Renal pelvis (tissue), 4 donors: Measurements from ENCODE around the gene ISCU. TPM values are rescaled to one million over a fixed set of nuclear protein-coding genes. Genes with fewer than 3 reads are reported as not detected.
A peak's percentile ranks its signal among the peaks of the same experiment; 100 is the strongest.
"Not testable (repeated sequence)": the region's sequence is repeated elsewhere in the genome, so short reads cannot be mapped to it uniquely, and the experiment has no call there.

Experiments used
- DNase-seq: peaks from one replicate; pipeline ENCODE4 v3.0.0-alpha.2; 2013
- polyA plus RNA-seq, 3 donors: library from polyadenylated mRNA; unstranded; fragments of 120-200 nt; gene quantifications; one replicate each; pipeline ENCODE4 v1.2.1, GENCODE V29; 2013; ENCODE audit not compliant: insufficient read length in 3 of 3

ISCU gene
- polyA plus RNA-seq, 3 donors = 99.2 to 112 (median 109) TPM

DNA sequence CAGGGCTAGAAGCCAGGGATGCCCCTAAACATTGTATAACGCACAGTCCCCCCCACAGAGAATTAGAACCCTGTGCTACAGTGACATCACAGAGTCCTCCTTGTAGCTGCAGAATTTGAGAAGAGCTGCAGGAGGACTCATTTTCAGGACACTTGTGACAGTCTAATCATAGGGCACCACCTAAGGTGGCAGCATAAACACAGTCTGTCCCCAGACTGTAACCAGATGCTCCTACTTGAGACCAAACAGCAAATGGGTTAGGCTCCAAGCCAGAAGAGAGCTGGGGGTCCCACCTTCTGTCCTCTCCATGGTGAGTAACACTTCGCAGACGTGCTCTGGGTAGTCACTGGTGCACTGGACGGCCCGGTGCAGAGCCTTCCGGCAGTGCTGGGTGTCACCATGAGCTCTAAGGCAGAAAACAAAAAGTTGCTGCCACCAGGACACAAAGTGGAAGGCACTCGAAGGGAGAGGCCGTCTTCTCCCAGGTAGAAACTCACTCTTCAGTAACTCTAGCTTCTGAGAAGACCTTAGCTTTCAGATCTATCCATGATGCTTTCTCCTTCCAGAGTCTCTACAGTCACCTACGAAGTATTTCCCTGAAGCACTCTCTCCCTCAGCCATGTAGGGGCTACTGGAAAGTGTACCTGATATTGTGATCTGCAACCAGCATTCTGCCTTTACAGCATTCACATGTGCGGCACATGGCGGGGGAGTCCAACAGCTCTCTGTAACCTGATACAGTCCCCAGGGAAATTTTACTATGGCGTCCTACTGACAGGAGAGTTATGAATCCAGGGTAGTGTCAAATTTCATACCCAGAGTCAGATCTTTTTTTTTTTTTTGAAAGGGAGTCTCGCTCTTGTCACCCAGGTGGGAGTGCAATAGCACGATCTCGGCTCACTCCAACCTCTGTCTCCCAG, 30.2 kb upstream of the ISCU start:
- peak; percentile 35 for DNase-seq

DNA sequence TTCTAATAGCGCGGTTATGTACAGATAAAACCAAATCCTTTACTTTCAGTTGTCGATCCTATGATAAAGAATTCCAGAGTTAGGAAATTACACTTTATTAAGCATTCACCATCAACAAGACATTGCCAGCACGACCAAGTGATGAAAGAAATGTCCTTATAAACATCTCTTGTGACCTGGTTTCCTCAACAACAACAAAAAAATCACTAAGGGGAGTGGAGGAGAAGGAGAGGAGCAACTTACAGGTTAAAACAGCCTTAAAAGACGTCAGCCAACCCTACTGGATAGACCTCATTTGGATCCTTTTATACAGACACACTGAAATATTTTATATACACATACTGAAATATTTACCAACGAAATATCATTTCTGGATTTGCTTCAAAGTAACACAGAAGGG, 24.2 kb upstream of the ISCU start:
- DNase-seq = no peak

DNA sequence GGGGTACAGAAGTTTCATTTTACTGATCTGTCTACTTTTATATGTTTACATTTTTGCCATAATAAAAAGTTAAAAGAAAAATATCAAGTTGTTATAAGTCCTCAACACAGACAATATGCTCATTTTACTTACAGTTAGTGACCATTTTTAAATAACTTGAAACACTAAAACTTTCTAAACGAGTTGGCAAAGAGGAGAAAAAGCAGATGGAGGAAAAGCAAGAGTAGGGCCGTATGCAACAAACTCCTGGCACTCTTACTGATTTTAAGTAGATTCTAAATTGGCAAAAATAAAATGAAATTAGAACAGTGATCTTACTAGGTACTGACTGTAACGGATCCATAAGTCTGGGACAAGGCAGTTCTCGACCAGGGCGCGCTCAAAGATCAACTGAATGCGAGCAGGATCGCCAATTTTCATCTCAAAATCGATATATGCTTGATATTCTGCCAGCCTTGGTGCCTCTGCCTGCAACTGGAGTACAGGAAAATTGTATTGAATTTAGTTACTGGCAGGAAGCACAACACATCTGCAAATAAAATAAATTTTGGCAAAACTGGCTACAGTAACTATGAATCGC, 23.7 kb upstream of the ISCU start:
- DNase-seq = no peak

DNA sequence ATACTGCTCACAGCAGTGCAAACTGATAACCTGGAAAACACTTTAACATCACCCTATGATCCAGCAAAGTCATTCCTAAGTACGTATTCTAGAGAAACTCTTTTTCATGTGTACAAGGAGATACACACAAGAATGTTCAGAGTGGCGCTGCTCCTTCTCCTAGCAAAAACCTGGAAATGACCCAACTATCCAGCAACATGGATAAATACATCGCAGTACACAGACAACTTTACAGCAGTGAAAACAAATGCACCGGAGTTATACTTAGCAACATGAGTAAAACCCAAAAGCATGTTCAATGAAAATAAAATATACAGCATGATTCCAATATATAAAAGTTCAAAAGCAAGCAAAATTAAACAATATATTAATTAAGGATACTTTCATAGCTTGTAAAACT, 20.1 kb upstream of the ISCU start:
- DNase-seq = no peak

DNA sequence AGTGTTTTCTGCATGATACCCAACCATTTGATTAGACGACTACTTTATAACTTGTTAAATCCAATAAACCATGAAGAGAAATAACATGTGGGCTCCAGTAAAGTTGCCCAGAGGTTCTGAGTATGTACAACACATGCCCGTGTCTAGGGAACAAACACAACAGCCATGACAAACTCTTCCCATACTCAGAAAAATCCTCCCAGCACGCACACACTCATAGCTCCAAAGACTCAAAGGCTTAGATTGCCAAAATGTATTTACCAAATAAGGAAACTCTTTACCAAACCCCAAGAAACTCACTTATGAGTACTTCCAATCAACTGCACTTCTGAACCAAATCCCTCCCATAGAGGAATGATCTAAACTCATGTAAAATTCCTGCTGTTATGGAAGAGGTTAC, 18.7 kb upstream of the ISCU start:
- no peak for DNase-seq

DNA sequence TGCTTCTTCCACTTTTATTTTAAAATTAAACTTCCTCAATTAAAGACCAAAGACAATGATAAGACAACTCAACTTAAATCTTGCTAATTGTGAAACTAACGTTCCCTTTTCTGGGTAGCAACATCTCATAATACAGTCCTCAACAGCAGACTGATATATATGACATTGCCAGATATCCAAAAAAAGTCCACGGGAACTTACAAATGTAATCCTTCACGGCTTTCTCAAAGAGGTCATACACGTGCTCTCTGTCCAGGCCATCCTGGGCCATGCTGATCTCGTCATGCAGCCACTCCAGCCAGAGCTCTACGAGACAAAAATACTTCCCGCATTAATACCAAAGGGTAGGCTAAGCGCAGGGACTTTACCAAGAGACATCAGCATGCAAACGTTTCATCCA, 14.7 kb upstream of the ISCU start:
- no peak for DNase-seq

DNA sequence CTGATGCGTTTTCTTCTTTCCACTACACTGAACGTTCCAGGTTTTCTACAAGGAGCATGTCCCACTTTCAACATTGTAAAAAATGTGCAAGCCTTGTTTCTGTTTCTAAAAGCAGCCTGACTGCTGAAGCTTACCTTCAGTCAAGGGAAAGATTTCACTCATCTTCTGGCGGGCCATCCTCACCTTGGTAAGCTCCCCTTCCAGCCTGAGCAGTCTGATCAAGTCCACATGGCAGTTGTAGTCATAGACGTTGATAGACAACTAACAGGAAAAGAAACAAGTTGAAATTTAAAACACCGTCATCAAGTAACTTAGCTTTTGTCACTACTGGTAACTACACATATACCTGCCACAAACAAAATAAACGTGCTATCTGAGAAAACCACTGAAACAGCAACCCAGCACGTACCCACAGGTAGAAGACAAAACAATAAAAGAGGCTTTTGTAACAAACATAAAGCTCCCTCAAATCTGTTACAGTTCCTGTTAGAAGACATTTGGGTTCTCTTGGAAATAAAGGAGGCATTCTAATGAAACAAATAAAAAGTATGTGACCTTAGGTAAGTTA, 13.4 kb upstream of the ISCU start:
- DNase-seq = no peak

DNA sequence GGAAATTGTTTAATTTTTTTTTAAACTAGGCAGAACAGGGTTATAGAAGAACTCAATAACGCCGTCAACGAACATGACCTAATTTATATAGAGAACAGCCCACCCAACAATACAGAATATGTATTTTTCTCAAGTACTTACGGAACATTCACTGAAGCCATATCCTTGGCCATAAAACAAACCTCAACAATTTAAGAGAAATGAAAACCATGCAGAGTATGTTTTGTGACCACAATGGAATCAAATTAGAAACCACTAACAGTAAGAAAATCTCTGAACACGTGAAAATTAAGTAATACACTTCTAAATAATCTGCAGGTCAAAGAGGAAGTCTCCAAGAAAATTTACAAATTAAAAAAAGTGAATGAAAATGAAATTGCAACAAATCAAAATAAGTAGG, 10.9 kb upstream of the ISCU start:
- DNase-seq = no peak

DNA sequence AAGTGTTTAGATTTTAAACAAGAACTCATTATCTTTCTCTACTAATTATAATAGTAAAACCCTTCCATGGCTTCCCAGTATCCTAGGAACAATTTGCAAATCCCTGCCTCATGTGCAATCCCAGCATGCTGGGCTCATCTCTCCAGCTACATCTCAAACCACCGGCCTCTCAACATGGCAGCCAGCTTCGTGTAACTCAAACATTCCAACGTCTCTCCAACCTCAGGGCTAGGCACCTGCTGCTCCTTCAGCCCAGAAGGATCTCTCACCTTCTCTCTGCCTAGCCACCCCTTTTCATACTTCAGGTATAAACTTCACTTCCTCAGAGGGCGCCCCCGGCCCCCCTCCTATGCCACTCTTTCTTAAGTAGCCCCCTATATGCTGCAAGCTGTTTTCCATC, 8.6 kb upstream of the ISCU start:
- no peak for DNase-seq

DNA sequence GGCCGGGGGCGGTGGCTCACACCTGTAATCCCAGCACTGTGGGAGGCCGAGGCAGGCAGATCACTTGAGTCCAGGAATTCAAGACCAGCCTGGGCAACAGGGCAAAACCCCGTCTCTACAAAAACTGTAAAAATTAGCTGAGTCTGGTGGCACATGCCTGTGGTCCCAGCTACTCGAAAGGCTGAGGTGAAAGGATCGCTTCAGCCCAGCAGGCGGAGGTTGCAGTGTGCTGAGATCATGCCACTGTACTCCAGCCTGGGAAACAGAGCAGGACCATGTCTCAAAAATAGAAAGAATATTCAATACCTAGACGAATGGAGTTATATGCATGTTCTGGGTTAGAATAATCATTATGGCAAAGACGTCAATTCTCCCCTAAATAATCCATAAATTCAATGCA, 7.0 kb upstream of the ISCU start:
- DNase-seq = not testable (repeated sequence)

DNA sequence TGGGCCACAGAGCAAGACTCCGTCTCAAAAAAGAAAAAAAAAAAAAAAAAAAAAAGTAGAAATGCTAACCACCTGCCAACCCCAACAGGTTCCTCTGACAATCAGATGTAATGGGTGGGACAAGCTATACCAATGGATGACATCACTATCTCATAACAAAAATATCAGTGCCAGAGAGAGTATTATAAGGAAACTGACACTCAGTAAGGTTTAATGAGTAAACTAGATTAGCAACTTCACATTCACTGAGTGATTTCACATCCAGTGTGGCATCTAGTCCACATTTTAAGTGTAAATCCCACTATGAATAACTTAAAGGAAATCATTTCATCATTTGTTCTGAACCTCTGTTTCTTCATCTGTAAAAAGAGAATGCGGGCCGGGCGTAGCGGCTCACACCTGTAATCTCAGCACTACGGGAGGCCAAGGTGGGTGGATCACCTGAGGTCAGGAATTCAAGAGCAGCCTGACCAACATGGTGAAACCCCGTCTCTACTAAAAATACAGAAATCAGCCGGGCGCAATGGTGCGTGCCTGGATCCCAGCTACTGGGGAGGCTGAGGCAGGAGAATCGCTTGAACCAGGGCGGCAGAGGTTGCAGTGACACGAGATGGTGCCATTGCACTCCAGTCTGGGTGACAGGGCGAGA, 3.3 kb upstream of the ISCU start:
- no peak for DNase-seq

DNA sequence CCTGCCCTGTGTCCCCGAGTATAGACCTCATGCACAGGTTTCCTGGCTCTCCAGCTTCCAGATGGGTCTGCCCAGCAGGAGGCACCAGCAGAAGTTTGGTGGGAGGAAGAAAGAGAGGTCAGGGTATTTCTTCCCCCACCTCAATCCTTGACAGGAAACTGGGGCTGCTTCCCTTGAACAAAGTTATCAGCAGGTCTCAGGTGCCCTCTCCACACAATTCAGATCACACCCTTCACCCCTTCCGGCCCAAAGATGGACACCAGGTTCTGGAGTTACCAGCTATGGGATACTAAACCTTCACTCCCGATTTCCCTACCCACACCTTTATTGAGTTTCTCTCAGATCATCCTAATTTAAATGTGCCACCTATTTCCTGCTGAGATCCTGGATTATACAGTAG, 2.6 kb upstream of the ISCU start:
- no peak for DNase-seq

DNA sequence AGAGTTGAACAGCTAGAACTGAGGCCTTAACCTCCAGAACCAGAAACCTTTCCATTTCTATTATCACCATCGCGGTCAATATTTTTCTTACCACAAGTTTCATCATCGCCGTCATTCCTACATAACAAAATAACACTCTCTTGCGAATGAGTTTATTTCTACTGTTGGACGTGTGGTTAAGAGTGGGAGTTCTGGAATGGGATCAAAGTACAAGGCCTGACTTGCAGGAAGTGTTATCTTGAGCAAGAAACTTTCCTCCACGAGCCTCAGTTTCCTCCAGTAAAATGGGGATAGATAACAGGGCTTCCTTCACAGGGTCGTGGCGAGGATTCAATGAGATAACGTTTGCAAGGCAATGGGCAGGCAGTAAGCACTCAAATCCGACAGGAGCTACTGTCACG, 2.1 kb upstream of the ISCU start:
- DNase-seq = no peak

DNA sequence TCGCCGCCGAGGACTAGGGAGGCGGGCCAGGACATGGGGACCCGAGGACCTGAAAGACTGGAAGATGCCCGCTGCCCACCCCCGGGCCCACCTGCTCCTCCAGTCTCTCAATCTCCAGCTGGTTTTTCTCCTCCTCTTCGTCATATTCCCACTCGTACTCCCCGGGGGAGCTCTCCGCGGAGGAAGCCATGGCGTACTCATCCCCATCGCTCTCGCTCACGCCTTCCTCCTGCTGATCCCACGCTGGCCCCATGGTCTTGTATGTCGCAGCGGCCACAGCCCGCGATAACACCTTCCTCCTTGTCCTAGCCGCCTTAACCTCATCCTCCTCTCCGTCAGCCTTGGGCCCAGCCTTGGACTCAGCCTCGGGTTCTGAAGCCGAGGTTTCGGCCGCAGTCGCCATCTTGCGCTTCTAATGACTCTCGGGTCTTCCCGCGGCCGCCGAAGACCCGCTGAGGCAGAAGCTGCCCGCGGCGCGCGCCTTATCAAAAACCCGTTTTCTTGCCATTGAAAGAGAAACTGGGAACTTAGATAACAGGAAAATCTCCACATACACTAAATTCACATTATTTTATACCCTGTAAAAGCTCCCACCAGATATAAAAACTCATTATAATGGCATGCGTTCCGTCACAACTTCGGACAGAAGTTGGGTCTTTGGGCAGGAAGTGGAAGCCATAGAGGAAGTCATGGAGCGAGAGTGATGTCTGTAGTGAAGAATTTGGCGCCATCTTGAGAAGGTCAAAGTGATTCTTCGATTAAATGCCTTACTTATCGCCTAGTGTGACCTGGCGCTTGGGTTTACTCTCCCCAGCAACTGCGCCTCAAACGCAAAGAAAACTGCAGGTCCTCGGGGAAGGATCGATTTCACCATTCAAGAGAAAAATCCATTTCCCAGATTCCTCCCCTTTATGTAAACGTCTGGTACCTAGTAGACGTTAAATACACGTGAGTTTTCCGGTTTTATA, 1.4 kb upstream of the ISCU start, which contains the start of gene SART3:
Gene SART3, minus strand, starts transcription at position 422 of the 968 bp plus-strand sequence. Its CDS starts 19 bp downstream, at position 403.
- DNase-seq = peak; percentile 91

DNA sequence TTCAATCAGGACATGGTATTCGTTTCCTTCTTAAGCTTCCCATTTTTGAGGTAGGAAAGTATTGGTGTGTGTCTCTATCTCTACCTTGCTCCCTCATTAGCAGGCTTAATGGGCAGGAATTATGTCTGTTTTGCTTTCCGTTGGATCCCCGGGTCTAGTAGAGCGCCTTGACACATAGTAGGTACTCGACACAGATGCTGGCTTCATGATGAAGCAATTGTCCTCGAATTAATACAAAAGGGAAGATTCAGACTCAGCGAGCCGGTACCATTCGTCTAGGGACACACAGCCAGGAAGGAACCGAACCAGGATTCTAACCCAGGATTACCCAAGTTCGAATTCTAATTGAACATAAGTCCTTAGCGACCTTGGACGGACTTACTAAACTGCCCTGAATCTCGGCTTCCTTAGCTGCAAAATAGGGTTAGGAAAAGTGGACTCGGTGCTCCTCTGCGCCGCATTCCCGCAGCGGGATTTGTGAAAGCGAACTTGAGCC, 496 bp upstream of the ISCU start:
- DNase-seq = no peak

DNA sequence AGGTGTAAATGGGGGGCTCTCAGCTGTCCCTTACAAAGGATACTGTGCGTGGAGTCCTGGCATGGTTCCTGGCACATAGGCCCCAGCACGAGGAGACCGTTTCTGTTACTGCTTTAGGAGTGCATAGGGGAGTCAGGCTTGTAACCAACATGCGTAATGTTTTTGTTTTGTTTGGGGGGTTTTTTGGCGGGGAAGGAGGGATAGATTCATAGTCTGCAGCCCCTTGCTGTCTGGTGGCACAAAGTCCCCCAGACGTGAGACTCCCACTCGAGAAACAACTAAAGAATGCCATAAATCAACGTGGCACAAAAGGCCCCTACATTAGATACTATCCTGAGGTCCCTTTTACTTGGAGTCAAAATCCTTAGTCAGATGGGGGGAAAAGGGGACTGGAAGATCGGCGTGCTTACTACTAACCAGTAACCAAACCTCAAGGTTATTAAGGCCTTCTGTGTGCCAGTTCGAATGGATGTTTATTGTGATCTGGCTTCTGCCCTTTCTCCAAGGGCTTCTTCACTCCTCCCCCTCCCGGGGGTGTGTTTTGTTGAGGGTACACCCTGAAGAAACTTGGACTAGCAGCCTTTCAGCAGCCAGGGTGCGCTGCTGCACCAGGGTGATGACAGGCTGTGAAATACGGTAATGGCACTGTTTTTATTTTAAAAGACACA, 874 bp downstream of the ISCU start:
- DNase-seq = peak; percentile 85

DNA sequence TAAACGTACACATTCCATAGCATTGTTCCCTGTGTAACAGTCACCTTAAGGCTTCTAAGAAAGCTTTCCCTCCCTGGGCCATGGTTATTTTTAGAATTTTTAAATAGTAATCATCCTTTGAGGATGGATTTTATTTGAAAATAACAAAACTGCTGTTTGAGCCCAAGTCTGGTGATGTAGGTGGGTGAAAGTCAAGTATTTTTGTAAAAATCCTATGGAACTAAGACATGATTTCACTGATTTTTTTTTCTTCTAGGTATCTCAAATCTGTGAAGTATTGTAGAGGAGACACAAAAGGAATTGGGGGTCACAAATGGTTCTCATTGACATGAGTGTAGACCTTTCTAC, 1.4 kb downstream of the ISCU start:
- DNase-seq = no peak

DNA sequence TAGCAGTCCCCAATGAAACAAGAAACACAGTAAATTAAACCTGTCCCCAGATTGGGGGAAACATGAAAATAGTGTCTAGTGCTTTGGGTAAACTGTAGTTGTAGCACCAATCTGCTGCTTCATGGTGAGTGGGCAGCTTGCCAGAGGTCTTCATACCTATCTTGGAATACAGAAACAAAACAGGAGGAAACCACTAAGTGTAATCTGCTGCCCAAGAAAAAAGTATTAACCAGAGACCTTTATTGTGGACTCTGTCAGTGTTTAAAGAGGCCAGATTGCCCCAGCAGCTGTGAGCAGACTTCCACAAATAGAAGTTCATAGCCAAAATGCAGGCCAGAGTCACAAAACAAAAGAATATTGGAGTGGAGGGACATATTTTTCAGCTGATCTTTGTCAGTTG, 2.3 kb downstream of the ISCU start:
- no peak for DNase-seq

DNA sequence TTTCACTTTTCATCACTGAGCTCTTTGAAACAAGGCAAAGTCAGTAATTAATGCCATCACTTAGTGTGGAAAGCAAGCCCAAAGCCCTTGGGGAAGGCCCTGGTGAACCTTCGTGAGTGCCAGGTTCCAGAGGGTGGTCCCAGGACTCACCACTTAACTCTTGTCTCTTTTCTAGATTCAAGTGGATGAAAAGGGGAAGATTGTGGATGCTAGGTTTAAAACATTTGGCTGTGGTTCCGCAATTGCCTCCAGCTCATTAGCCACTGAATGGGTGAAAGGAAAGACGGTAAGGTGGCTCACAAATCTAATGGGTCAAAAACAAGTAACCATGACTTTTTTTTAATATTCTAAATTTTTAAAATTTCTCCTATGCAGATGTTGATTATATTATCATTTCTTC, 2.8 kb downstream of the ISCU start:
- DNase-seq = no peak

DNA sequence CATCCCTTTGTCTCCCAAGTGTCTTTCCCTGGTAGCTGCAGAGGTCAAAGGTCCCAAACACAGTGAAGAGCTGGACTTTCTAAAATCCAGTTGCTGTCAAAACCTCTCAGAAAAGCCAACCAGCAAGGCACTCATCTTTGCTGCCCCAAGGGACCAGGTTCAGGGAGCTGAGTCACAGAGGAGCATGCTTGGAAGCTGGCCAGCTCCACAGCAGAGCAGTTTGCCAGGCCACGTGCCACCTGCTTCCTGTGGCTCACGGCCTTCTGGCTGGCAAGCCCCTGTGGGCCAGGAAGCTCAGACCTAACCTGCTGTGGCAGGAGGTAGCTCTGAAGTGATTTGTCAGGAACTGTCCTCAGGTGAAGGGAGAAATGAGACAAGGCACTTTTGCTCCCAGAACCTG, 3.6 kb downstream of the ISCU start:
- DNase-seq = no peak

DNA sequence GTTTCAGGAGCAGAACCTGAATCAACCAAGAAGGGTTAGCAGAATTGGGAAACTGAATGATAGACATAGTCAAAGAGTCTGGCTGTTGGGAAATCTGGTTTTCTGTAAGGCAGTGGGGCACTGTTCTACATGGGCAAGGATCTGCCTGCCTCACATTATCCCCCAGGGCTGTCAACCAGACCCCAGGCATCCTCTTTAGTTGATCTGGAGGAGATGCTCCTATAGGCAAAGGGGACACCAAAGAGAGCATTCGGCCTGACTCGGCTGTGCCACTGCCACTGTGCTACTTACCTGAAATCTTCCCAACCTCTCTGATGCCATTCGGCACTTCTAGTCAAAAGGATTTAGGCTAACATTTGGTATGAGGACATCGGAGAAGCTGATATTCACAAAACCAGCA, 4.1 kb downstream of the ISCU start:
- no peak for DNase-seq
